Panc1 (cell line): ENCODE data around the gene COQ8A. TPM values are rescaled to one million over a fixed set of nuclear protein-coding genes. Genes with fewer than 3 reads are reported as not detected.
"Not testable (repeated sequence)": the region's sequence is repeated elsewhere in the genome, so short reads cannot be mapped to it uniquely, and the experiment has no call there.

Source experiments
- ATAC-seq: fragments of 200-7000 bp; cut with Tn5 transposase; 2 replicates; pipeline ENCODE4 v1.9.1; 2020; ENCODE audit warnings: mild to moderate bottlenecking, moderate library complexity
- BruUV-seq: library from RNA; stranded (reverse); fragments of 400-500 nt; replicated peaks from 2 replicates; lab custom pipeline; 2021; lab: Mats Ljungman, UMichigan
- CTCF ChIA-PET: fragments of 300-600 bp; sonication (Branson Sonifier 250); formaldehyde crosslinking; loops from one replicate; lab custom pipeline; 2022; ENCODE audit warnings: antibody characterized with exemption; lab: Charles Lee
- POLR2A ChIA-PET: fragments of 300-600 bp; sonication (Branson Sonifier 250); formaldehyde crosslinking; loops from one replicate; lab custom pipeline; 2022; ENCODE audit warnings: antibody characterized with exemption; lab: Charles Lee
- DNase-seq: peaks from one replicate; pipeline ENCODE4 v3.0.0-alpha.2; 2010; ENCODE audit warnings: low read depth, low spot score
- H3K27ac ChIP-seq: 2 replicates; pipeline ENCODE4 v1.5.1; 2011; ENCODE audit warnings: mild to moderate bottlenecking, low read length, inconsistent platforms
- H3K27me3 ChIP-seq: fragments of 200-500 bp; sonication (Bioruptor generic); 2 replicates; pipeline ENCODE4 v1.6.0; 2014; ENCODE audit warnings: low read length, inconsistent platforms; ENCODE audit not compliant: control insufficient read depth, insufficient read depth
- H3K36me3 ChIP-seq: fragments of 200-500 bp; sonication (Bioruptor generic); 2 replicates; pipeline ENCODE4 v1.5.1; 2014; ENCODE audit warnings: inconsistent platforms, mild to moderate bottlenecking, low read length, moderate library complexity; ENCODE audit not compliant: control insufficient read depth, insufficient read depth
- H3K4me1 ChIP-seq: 2 replicates; pipeline ENCODE4 v1.5.1; 2011; ENCODE audit warnings: inconsistent platforms, mild to moderate bottlenecking, low read length, moderate library complexity; ENCODE audit not compliant: control insufficient read depth, insufficient read depth
- H3K4me3 ChIP-seq, 2 experiments: 2 replicates each; pipeline ENCODE4 v1.5.1; 2011 to 2012; ENCODE audit warnings: low read depth in 2 of 2, low read length in 2 of 2, mild to moderate bottlenecking in 2 of 2, inconsistent platforms in 1 of 2, moderate library complexity in 1 of 2
- H3K9me3 ChIP-seq: fragments of 200-500 bp; sonication (Bioruptor generic); 2 replicates; pipeline ENCODE4 v1.5.1; 2014; ENCODE audit warnings: low read depth, mild to moderate bottlenecking, inconsistent platforms, low read length, moderate library complexity; ENCODE audit not compliant: control insufficient read depth, insufficient read depth
- CTCF ChIP-seq: fragments of 450-650 bp; IDR thresholded peaks from 2 replicates; pipeline ENCODE4 v1.5.1; 2017; ENCODE audit warnings: mild to moderate bottlenecking
- POLR2AphosphoS5 ChIP-seq: IDR thresholded peaks from 2 replicates; pipeline ENCODE4 v1.6.1; 2012; ENCODE audit warnings: mild to moderate bottlenecking, low read depth, low read length, moderate library complexity
- REST ChIP-seq, 2 experiments: IDR thresholded peaks; 2 replicates each; pipeline ENCODE4 v1.6.1; 2011 to 2012; ENCODE audit warnings: low read depth in 2 of 2, control low read depth in 1 of 2, low read length in 1 of 2, mild to moderate bottlenecking in 1 of 2, moderate library complexity in 1 of 2; ENCODE audit not compliant: insufficient read depth in 1 of 2
- SIN3A ChIP-seq: IDR thresholded peaks from 2 replicates; pipeline ENCODE4 v1.6.1; 2012; ENCODE audit warnings: low read depth, mild to moderate bottlenecking, low read length, moderate library complexity, borderline replicate concordance; ENCODE audit not compliant: insufficient read depth
- TCF7L2 ChIP-seq: IDR thresholded peaks from 2 replicates; pipeline ENCODE4 v1.6.1; 2011; ENCODE audit warnings: mild to moderate bottlenecking, low read depth, low read length, inconsistent platforms
- in situ Hi-C: cut with HindIII; loops from 2 replicates; pipeline ENCODE4 v1.10.0; 2016; ENCODE audit warnings: low sequenced_read_pairs, low pct_unique_long_range_greater_than_20kb
- intact Hi-C: fragments of 100-400 bp; cut with micrococcal nuclease; formaldehyde crosslinking; loops from one replicate; pipeline ENCODE4 v1.10.0; 2022; ENCODE audit not compliant: unreplicated experiment
- total RNA-seq: library from RNA; stranded (reverse); gene quantifications from one replicate; pipeline ENCODE4 v1.2.1, GENCODE V29; 2021; ENCODE audit not compliant: unreplicated experiment

COQ8A gene
- total RNA-seq, 1 experiment from 2014 or later = 15.1 TPM

GRCh38 chr1:226921504-226921903 is 18.6 kb upstream of the COQ8A start:
- intact Hi-C loops = no loop called here
- TF ChIP-seq POLR2AphosphoS5 (no peak), TCF7L2 (no peak), REST (IDR thresholded peaks at IDR 0.05; ENCODE audit: insufficient read depth in 1 of 2, low read depth in 2 of 2, low read length in 1 of 2) (no peak), SIN3A (no peak), CTCF (no peak)
- in situ Hi-C loops = no loop called here
- no peaks in the 10 kb centered on the region for H3K27me3 ChIP-seq
- POLR2A ChIA-PET = no interaction called here
- no peak for ATAC-seq
- no peak for DNase-seq
- CTCF ChIA-PET = no interaction called here
- H3K4me3 ChIP-seq = no peak overlapping the region
- H3K36me3 ChIP-seq = no peaks in the 10 kb centered on the region
- no TSS peak for BruUV-seq
- no peaks in the 10 kb centered on the region for H3K9me3 ChIP-seq
- no peaks in the 10 kb centered on the region for H3K4me1 ChIP-seq
- H3K27ac ChIP-seq = no peak overlapping the region

GRCh38 chr1:226929260-226930111 is 10.6 kb upstream of the COQ8A start:
- in situ Hi-C loops, H3K4me1 ChIP-seq, H3K4me3 ChIP-seq, CTCF ChIA-PET, POLR2A ChIA-PET, H3K36me3 ChIP-seq, BruUV-seq, DNase-seq, intact Hi-C loops, ATAC-seq, H3K9me3 ChIP-seq, H3K27ac ChIP-seq, H3K27me3 ChIP-seq: not testable (repeated sequence)
